Fibroblast of lung (primary cell): ENCODE measurements around the gene RUNX1.

Experiments
- CTCF ChIP-seq, 2 donors: IDR thresholded peaks in 1 of 2; conservative IDR thresholded peaks in 1 of 2; 1 replicate in 1 of 2; 2 replicates in 1 of 2; pipeline ENCODE4 v1.5.1; 2011 to 2012; ENCODE audit warnings: low read length in 2 of 2, control low read depth in 1 of 2, inconsistent platforms in 1 of 2, low read depth in 1 of 2, mild to moderate bottlenecking in 1 of 2
- EZH2 ChIP-seq: IDR thresholded peaks from 2 replicates; pipeline ENCODE4 v1.5.1; 2012; ENCODE audit warnings: low read length, control low read depth, mild to moderate bottlenecking; ENCODE audit errors: missing control alignments

- TF ChIP-seq CTCF (conservative IDR thresholded peaks at IDR 0.05 in 1 of 2, IDR thresholded peaks at IDR 0.05 in 1 of 2; ENCODE audit: low read depth in 1 of 2, low read length in 2 of 2) (no peak), EZH2 (no peak)
Measured at GRCh38 chr21:35010447-35010846, 38.7 kb downstream of the RUNX1 start.
